ENCODE results near the gene ADD1.

ADD1 gene

DNA sequence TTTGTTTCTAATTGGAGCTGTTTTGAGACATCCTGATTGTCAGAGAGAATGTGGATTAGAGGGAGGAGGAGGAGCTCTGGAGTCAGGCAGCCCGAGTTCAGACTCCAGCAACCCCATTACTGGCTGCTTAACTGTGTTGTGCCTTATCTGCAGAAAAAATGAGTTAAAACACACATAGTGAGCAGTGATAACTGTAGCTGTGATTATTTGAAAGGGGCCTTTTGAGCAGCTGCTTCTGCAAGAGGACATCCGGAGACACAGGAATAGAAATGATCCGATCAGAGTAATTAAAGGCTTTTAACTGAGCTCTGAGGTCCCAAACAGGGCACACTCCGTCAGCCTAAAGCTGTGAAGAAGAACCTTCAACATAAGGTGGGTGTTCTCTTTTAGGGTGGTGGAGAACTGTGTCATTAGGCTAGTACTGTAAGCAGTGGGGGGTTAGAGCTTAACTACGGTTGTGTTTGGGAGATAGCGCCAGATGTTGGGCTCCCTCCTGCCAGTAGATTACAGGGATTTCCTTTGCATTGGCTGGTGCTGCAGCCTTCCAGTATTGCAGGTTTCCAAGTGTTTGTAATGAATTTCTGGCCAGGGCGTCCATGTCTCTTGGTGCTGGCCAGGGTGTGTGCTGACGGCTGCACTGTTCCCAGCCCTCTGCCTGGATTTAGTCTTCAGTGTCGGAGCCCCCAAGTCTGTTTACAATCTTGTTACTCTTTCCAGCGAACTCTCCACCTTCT lies 24.3 kb downstream of the ADD1 start:
- TF ChIP-seq, protein P1, sequence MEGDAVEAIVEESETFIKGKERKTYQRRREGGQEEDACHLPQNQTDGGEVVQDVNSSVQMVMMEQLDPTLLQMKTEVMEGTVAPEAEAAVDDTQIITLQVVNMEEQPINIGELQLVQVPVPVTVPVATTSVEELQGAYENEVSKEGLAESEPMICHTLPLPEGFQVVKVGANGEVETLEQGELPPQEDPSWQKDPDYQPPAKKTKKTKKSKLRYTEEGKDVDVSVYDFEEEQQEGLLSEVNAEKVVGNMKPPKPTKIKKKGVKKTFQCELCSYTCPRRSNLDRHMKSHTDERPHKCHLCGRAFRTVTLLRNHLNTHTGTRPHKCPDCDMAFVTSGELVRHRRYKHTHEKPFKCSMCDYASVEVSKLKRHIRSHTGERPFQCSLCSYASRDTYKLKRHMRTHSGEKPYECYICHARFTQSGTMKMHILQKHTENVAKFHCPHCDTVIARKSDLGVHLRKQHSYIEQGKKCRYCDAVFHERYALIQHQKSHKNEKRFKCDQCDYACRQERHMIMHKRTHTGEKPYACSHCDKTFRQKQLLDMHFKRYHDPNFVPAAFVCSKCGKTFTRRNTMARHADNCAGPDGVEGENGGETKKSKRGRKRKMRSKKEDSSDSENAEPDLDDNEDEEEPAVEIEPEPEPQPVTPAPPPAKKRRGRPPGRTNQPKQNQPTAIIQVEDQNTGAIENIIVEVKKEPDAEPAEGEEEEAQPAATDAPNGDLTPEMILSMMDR (IDR thresholded peaks at IDR 0.05; ENCODE audit: low read depth, low read length, poor library complexity, severe bottlenecking), result no peak
- TF ChIP-seq EZH2phosphoT487 (IDR thresholded peaks at IDR 0.05; ENCODE audit: borderline replicate concordance, low read length), result no peak
- no peak overlapping the region for H3K4me2 ChIP-seq (ENCODE audit: low read length)
- no peaks in the 10 kb centered on the region for H3K27me3 ChIP-seq (ENCODE audit: control insufficient read depth, low read length)
- H4K20me1 ChIP-seq (ENCODE audit: control insufficient read depth, insufficient read depth, low read depth, low read length), result 0 out of 2 replicates have a peak, but pooled peaks cover 12% of the 10 kb centered on the region
- peaks cover 24% of the 10 kb centered on the region for H3K79me2 ChIP-seq (ENCODE audit: control insufficient read depth, low read length)
- no peak overlapping the region for H3K27ac ChIP-seq (ENCODE audit: low read depth, low read length)
- H3K9me2 ChIP-seq (replicated peaks; ENCODE audit: control insufficient read depth, low read length), result no peaks in the 10 kb centered on the region
- H3F3A ChIP-seq (ENCODE audit: control insufficient read depth, insufficient read depth), result no peaks in the 10 kb centered on the region
- H3K4me1 ChIP-seq (ENCODE audit: control insufficient read depth, low read length), result peaks cover 12% of the 10 kb centered on the region
- no peaks in the 10 kb centered on the region for H3K9me3 ChIP-seq (ENCODE audit: control insufficient read depth, insufficient read depth, low read length)
- H3K36me3 ChIP-seq (ENCODE audit: control insufficient read depth, low read length), result no peaks in the 10 kb centered on the region
- H3K4me3 ChIP-seq (ENCODE audit: low read length), result no peak overlapping the region

DNA sequence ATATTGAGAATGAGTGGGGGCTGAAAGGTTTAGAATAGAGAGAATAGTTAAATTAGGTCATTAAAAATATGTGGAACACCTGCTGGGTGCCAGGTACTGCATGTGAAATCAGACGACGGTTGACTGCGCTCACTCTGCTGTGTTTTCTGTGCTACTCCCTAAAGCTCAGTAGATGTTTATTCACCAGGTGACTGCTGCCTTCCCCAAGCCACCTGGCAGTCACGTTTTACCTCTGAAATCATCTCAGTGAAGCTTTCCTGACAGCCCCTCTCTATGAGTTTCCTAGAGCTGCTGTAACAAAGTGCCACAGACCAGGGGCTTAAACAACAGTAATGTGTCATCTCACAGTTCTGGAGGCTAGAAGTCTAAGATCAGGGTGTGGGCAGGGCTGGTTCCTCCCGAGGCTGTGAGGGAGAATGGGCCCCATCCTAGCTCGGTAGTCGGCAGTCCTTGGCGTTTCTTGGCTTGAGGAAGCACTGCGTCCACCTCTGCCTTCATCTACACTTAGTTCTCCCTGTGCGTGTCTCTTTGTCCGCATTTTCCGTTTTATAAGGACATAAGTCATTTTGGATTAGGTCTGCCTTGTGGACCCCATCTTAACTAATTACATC lies 25.3 kb downstream of the ADD1 start:
- no peaks in the 10 kb centered on the region for H3F3A ChIP-seq (ENCODE audit: control insufficient read depth, insufficient read depth)
- H3K9me2 ChIP-seq (replicated peaks; ENCODE audit: control insufficient read depth, low read length), result no peaks in the 10 kb centered on the region
- no peak overlapping the region for H3K27ac ChIP-seq (ENCODE audit: low read depth, low read length)
- H3K27me3 ChIP-seq (ENCODE audit: control insufficient read depth, low read length), result no peaks in the 10 kb centered on the region
- H4K20me1 ChIP-seq (ENCODE audit: control insufficient read depth, insufficient read depth, low read depth, low read length), result 0 out of 2 replicates have a peak, but pooled peaks cover 5% of the 10 kb centered on the region
- H3K4me3 ChIP-seq (ENCODE audit: low read length), result no peak overlapping the region
- no peaks in the 10 kb centered on the region for H3K9me3 ChIP-seq (ENCODE audit: control insufficient read depth, insufficient read depth, low read length)
- TF ChIP-seq EZH2phosphoT487 (IDR thresholded peaks at IDR 0.05; ENCODE audit: borderline replicate concordance, low read length), result no peak
- H3K4me1 ChIP-seq (ENCODE audit: control insufficient read depth, low read length), result peaks cover 12% of the 10 kb centered on the region
- peaks cover 24% of the 10 kb centered on the region for H3K79me2 ChIP-seq (ENCODE audit: control insufficient read depth, low read length)
- H3K36me3 ChIP-seq (ENCODE audit: control insufficient read depth, low read length), result no peaks in the 10 kb centered on the region
- no peak overlapping the region for H3K4me2 ChIP-seq (ENCODE audit: low read length)

DNA sequence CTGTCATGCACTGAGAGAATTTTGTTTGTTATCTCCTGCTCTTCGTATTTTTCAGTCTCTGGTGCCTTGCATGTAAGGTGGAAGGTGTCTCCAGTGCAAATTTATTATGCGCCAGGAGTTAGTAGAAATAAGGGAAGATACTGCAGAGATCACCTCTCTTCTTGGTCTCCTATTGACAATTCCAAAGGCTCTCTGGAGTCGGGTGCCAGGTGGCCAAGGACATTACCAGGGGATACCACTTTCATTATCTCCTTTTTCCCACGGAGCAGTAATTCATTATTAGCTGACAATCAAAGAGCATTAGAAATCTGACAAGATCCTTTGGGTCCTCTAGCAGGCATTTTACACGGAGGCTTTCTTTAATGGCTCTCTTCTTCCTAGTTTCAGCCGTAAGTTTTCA lies 26.0 kb downstream of the ADD1 start:
- 0 out of 2 replicates have a peak, but pooled peaks cover 4% of the 10 kb centered on the region for H4K20me1 ChIP-seq (ENCODE audit: control insufficient read depth, insufficient read depth, low read depth, low read length)
- no peaks in the 10 kb centered on the region for H3K36me3 ChIP-seq (ENCODE audit: control insufficient read depth, low read length)
- peaks cover 12% of the 10 kb centered on the region for H3K4me1 ChIP-seq (ENCODE audit: control insufficient read depth, low read length)
- H3K79me2 ChIP-seq (ENCODE audit: control insufficient read depth, low read length), result peaks cover 26% of the 10 kb centered on the region
- no peaks in the 10 kb centered on the region for H3K9me3 ChIP-seq (ENCODE audit: control insufficient read depth, insufficient read depth, low read length)
- no peaks in the 10 kb centered on the region for H3K9me2 ChIP-seq (replicated peaks; ENCODE audit: control insufficient read depth, low read length)
- no peak overlapping the region for H3K4me2 ChIP-seq (ENCODE audit: low read length)
- no peak overlapping the region for H3K4me3 ChIP-seq (ENCODE audit: low read length)
- TF ChIP-seq, protein P1 (IDR thresholded peaks at IDR 0.05; ENCODE audit: low read depth, low read length, poor library complexity, severe bottlenecking), result no peak
- TF ChIP-seq EZH2phosphoT487 (IDR thresholded peaks at IDR 0.05; ENCODE audit: borderline replicate concordance, low read length), result no peak
- no peaks in the 10 kb centered on the region for H3F3A ChIP-seq (ENCODE audit: control insufficient read depth, insufficient read depth)
- no peak overlapping the region for H3K27ac ChIP-seq (ENCODE audit: low read depth, low read length)
- H3K27me3 ChIP-seq (ENCODE audit: control insufficient read depth, low read length), result no peaks in the 10 kb centered on the region

DNA sequence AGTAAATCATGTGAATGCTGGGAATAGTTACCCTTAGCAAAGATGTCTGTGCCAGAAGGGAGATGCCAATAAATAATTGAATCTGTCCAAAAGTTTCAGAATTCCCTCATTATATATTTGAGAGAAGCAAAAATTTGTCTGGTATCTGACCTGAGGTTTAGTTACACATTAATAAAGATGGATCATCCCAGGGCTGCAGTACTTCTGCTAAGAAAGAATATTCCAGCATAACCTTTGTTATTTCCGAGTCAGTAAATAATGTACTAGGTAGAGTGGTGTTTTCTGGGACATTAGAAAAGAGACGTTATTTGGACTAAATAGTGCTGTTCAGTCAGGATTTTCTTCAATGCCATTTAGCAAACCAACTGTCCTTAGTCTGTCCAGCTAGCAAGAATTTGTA lies 26.4 kb downstream of the ADD1 start:
- no peak overlapping the region for H3K27ac ChIP-seq (ENCODE audit: low read depth, low read length)
- H4K20me1 ChIP-seq (ENCODE audit: control insufficient read depth, insufficient read depth, low read depth, low read length), result 0 out of 2 replicates have a peak, but pooled peaks cover 4% of the 10 kb centered on the region
- peaks cover 26% of the 10 kb centered on the region for H3K79me2 ChIP-seq (ENCODE audit: control insufficient read depth, low read length)
- H3K36me3 ChIP-seq (ENCODE audit: control insufficient read depth, low read length), result no peaks in the 10 kb centered on the region
- H3K4me3 ChIP-seq (ENCODE audit: low read length), result no peak overlapping the region
- H3K9me3 ChIP-seq (ENCODE audit: control insufficient read depth, insufficient read depth, low read length), result no peaks in the 10 kb centered on the region
- no peaks in the 10 kb centered on the region for H3F3A ChIP-seq (ENCODE audit: control insufficient read depth, insufficient read depth)
- no peak for TF ChIP-seq EZH2phosphoT487 (IDR thresholded peaks at IDR 0.05; ENCODE audit: borderline replicate concordance, low read length)
- TF ChIP-seq, protein P1 (IDR thresholded peaks at IDR 0.05; ENCODE audit: low read depth, low read length, poor library complexity, severe bottlenecking), result no peak
- peaks cover 12% of the 10 kb centered on the region for H3K4me1 ChIP-seq (ENCODE audit: control insufficient read depth, low read length)
- H3K4me2 ChIP-seq (ENCODE audit: low read length), result no peak overlapping the region
- no peaks in the 10 kb centered on the region for H3K27me3 ChIP-seq (ENCODE audit: control insufficient read depth, low read length)
- no peaks in the 10 kb centered on the region for H3K9me2 ChIP-seq (replicated peaks; ENCODE audit: control insufficient read depth, low read length)

Data from DOHH2 (cell line).